IPS-NIHi7 (cell line): ENCODE results near the gene SLC2A6.

Experiments used
- DNase-seq: peaks from one replicate; pipeline ENCODE4 v3.0.0; 2012; ENCODE audit warnings: mixed read lengths; ENCODE audit errors: extremely low spot score

SLC2A6 gene

DNA sequence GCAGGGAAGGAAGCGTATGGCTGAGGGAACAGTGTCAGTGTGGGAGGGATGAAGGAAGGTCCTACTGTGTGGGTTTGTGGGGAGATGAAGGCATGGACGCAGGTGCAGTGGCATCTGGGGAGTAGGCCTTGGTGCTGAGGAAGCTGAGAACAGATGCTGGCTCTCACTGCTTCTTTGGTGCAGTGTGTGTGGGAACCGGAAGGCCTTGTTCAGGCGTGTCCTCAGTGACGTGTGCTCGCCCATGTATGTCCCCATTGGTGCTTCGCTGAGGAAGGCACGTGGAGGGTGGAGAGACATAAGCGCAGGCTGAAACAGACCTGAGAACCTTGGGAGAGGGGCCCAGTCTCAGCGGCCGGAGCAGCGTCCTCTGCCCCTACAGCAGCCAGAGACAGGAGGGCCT lies 38.0 kb downstream of the SLC2A6 start:
- no peak for DNase-seq

DNA sequence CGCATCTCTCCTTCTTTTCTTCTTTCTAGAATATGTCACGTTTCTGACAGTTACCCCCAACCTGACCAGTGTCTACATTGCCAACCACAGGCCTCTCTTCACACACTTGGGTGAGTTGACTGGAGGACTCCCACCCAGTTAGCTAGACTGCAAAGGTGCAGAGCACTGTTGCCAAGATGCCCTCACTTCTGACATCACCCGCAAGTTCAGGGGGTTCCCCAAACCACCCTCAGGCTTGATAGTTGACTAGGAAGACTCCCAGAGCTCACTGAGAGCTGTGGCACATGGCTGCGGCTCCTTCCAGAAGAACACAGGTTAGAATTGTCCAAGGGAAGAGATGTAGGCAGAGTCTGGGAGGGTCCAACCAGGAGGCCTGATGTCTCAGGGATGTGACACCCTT lies 39.6 kb downstream of the SLC2A6 start:
- DNase-seq = no peak

GRCh38 chr9:133437753-133438531 lies 41.0 kb downstream of the SLC2A6 start:
- no peak for DNase-seq

DNA sequence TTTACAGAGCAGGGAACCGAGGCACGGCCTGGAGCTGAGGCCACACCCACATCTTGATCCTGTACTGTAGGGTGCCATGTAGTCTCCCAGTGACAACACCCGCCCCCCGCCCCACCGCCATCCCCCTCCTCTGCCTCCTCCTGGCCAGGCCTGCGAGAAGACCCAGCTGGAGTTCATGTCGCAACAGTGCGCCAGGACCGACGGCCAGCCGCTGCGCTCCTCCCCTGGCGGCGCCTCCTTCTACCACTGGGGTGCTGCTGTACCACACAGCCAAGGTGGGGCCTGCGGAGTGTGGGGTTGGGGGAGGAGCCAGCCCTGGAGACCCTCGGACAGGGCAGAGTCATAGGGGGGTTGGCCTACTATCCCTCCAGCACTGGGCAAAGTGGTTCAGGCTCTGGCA lies 42.2 kb downstream of the SLC2A6 start:
- no peak for DNase-seq

- no peak for DNase-seq
Measured at GRCh38 chr9:133433351-133433843, 45.5 kb downstream of the SLC2A6 start.

DNA sequence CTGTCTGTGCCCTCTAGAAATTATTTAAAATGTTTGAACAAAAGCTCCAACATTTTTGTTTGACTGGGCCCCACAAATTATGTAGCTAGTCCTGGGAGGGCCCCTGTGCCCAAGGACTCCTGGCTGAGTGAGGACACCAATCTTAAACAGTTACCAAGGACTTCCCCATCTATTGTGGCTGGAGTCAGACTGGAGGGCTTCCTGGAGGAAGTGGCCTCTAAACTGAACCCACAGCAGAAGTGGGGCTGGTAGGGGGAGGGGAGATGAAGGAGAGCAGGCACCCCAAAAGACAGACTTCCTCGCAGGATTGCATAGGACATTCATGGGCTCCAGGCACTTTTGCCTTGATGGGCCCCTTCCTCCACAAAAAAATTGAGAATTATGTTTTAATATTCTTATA lies 48.7 kb downstream of the SLC2A6 start:
- DNase-seq = no peak

GRCh38 chr9:133429641-133430161 lies 49.2 kb downstream of the SLC2A6 start:
- peak; percentile 95 for DNase-seq

GRCh38 chr9:133429214-133429613 lies 49.7 kb downstream of the SLC2A6 start:
- peak; percentile 62 for DNase-seq

DNA sequence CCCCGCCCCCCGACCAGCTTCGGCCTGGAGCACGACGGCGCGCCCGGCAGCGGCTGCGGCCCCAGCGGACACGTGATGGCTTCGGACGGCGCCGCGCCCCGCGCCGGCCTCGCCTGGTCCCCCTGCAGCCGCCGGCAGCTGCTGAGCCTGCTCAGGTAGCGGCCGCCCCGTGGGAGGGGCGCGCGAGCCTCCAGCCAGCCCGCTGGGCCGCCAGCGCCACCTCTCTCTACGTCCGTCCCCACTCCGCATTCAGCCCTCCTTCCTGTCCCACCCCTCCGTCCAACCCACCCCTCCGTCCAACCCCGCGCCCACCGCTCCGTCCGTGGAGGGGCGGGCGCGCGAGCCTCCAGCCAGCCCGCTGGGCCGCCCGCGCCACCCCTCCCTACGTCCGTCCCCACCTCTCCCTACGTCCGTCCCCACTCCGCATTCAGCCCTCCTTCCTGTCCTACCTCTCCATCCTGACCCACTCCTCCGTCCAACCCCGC lies 50.2 kb downstream of the SLC2A6 start:
- peak; percentile 81 for DNase-seq

GRCh38 chr9:133427658-133428348 lies 51.1 kb downstream of the SLC2A6 start:
- no peak for DNase-seq

DNA sequence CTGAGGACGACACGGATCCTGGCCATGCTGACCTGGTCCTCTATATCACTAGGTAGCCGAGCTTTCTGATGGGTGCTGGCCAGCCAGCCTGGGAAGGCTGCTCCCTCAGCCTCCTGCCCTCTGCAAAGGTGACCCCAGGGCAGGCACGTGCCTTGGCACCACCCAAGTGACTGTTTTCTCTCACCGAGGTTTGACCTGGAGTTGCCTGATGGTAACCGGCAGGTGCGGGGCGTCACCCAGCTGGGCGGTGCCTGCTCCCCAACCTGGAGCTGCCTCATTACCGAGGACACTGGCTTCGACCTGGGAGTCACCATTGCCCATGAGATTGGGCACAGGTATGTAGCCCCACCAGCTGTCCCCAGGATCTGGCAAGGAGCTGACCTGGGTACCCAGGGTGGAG lies 52.9 kb downstream of the SLC2A6 start:
- no peak for DNase-seq

DNA sequence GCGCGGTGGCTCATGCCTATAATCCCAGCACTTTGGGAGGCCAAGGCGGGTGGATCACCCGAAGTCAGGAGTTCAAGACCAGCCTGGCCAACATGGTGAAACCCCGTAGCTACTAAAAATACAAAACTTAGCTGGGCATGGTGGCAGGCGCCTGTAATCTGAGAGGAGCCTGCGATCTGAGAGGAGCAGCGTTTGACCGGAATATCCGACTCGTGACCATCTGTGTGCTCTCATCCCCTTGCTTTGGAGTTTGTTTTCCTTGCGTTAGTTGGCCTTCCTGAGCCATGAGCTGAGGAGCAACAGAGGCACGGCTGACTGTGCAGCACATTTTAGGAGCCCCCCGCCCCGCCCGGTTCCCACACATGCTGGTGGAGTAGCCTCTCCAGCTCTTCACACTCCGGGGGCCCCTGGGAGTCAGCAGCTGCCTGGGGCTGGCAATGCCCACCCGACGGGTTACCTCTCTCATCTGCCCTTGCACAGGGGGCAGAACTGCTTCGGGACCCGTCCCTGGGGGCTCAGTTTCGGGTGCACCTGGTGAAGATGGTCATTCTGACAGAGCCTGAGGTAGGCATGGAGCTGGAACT lies 53.8 kb downstream of the SLC2A6 start:
- DNase-seq = no peak

DNA sequence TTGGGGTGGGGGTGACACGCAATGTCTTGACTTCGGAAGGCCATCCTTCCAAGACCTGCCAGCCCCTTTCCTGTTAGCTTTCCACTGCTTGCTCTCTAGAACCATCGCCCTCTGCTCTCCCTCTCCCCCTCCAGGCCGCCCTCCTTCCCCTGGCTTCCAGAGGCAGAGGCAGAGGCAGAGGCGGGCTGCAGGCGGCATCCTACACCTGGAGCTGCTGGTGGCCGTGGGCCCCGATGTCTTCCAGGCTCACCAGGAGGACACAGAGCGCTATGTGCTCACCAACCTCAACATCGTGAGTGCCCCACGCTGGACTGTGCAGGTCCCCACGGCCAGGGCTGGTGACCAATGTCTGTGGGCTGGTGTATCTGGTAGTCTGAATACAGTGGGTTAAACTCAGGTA lies 54.7 kb downstream of the SLC2A6 start:
- no peak for DNase-seq

DNA sequence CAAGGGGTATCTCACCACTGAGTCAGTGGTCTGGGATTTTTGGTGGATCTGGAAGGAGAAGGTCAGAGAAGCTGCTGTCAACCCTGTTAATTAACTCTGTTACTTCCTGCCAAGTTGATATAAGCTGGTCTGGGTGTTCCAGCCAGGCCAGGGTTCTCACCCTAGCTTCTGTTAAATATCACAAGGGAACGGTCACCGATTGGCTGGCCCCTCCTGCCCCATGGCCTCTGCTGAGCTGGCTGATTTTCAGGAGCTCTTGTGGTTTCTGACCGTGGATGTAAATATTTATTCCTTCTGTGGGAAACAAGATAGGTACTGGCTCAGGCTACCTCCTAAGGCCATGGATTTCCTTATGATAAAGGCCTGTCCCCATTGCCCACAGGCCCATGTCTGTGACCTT lies 55.7 kb downstream of the SLC2A6 start:
- DNase-seq = no peak

GRCh38 chr9:133421615-133422542 lies 57.0 kb downstream of the SLC2A6 start, which contains the start of gene ADAMTS13:
TSS of gene ADAMTS13 (plus strand) at chr9:133422367. CDS start at chr9:133422444, 77 bp downstream.
- peak; percentile 50 for DNase-seq
